PC-3 (cell line): Measurements from ENCODE around the gene LLPH. TPM values are rescaled to one million over a fixed set of nuclear protein-coding genes. Genes with fewer than 3 reads are reported as not detected.

ENCODE experiments used
- ATAC-seq: fragments of 200-7000 bp; cut with Tn5 transposase; 2 replicates; pipeline ENCODE4 v1.9.1; 2020; ENCODE audit warnings: mild to moderate bottlenecking, moderate library complexity
- BruUV-seq: library from RNA; stranded (reverse); fragments of 400-500 nt; replicated peaks from 2 replicates; lab custom pipeline; 2021; lab: Mats Ljungman, UMichigan
- CTCF ChIA-PET: fragments of 300-600 bp; sonication (Branson Sonifier 250); formaldehyde crosslinking; loops from one replicate; lab custom pipeline; 2022; ENCODE audit warnings: antibody characterized with exemption; lab: Charles Lee
- POLR2A ChIA-PET: fragments of 300-600 bp; sonication (Branson Sonifier 250); formaldehyde crosslinking; loops from one replicate; lab custom pipeline; 2022; ENCODE audit warnings: antibody characterized with exemption; ENCODE audit not compliant: unreplicated experiment; lab: Charles Lee
- DNase-seq: peaks from one replicate; pipeline ENCODE4 v3.0.0-alpha.2; 2015
- H2AFZ ChIP-seq: fragments of 300-600 bp; sonication (generic); 2 replicates; pipeline ENCODE4 v1.6.0; 2016; ENCODE audit warnings: antibody characterized with exemption, low read length
- H3F3A ChIP-seq: fragments of 300-600 bp; sonication (generic); one replicate; pipeline ENCODE4 v1.6.0; 2017; ENCODE audit warnings: antibody characterized with exemption, low read length, control low read depth, mild to moderate bottlenecking; ENCODE audit not compliant: unreplicated experiment
- H3K27ac ChIP-seq: fragments of 300-600 bp; sonication (generic); 2 replicates; pipeline ENCODE4 v1.5.1; 2016; ENCODE audit warnings: mild to moderate bottlenecking, low read length
- H3K27me3 ChIP-seq: fragments of 300-600 bp; sonication (generic); 2 replicates; pipeline ENCODE4 v1.6.1; 2016; ENCODE audit warnings: low read length, mixed read lengths
- H3K36me3 ChIP-seq: fragments of 300-600 bp; sonication (generic); 2 replicates; pipeline ENCODE4 v1.6.1; 2016; ENCODE audit warnings: low read depth, mixed run types, low read length, mixed read lengths
- H3K4me1 ChIP-seq: fragments of 300-600 bp; sonication (generic); 2 replicates; pipeline ENCODE4 v1.5.1; 2016; ENCODE audit warnings: low read length; ENCODE audit not compliant: insufficient read depth
- H3K4me2 ChIP-seq: fragments of 300-600 bp; sonication (generic); 2 replicates; pipeline ENCODE4 v1.6.0; 2016; ENCODE audit warnings: low read length
- H3K4me3 ChIP-seq: fragments of 300-600 bp; sonication (generic); 2 replicates; pipeline ENCODE4 v1.5.1; 2016; ENCODE audit warnings: mild to moderate bottlenecking, low read length, mixed read lengths
- H3K79me2 ChIP-seq: fragments of 300-600 bp; sonication (generic); 2 replicates; pipeline ENCODE4 v1.6.1; 2017; ENCODE audit warnings: low read length, mixed read lengths
- H3K9ac ChIP-seq: fragments of 300-600 bp; sonication (generic); 2 replicates; pipeline ENCODE4 v1.6.0; 2016; ENCODE audit warnings: mild to moderate bottlenecking, low read length
- H3K9me2 ChIP-seq: fragments of 300-600 bp; sonication (generic); replicated peaks from 2 replicates; pipeline ENCODE4 v1.6.1; 2016; ENCODE audit warnings: mixed run types, low read length, mixed read lengths
- H3K9me3 ChIP-seq: fragments of 300-600 bp; sonication (generic); 2 replicates; pipeline ENCODE4 v1.6.1; 2016; ENCODE audit warnings: low read length, mixed read lengths
- H4K20me1 ChIP-seq: fragments of 300-600 bp; sonication (generic); 2 replicates; pipeline ENCODE4 v1.6.1; 2016; ENCODE audit warnings: low read length, mixed read lengths
- CTCF ChIP-seq: fragments of 300-600 bp; sonication (generic); conservative IDR thresholded peaks from 2 replicates; pipeline ENCODE4 v1.5.1; 2017; ENCODE audit warnings: antibody characterized with exemption, low read depth, mild to moderate bottlenecking, low read length
- EZH2 ChIP-seq: fragments of 300-600 bp; sonication (generic); IDR thresholded peaks from one replicate; pipeline ENCODE4 v1.6.1; 2017; ENCODE audit warnings: antibody characterized with exemption, mild to moderate bottlenecking, low read length; ENCODE audit not compliant: unreplicated experiment
- EZH2phosphoT487 ChIP-seq: fragments of 300-600 bp; sonication (generic); IDR thresholded peaks from 2 replicates; pipeline ENCODE4 v1.6.1; 2018; ENCODE audit warnings: mild to moderate bottlenecking, antibody characterized with exemption, low read length, borderline replicate concordance
- intact Hi-C: fragments of 100-400 bp; cut with micrococcal nuclease; formaldehyde crosslinking; loops from 2 replicates; pipeline ENCODE4 v1.9.0; 2023
- total RNA-seq: library from RNA; depleted of rRNA; stranded (reverse); fragments of >200 nt; gene quantifications from 2 replicates; pipeline ENCODE4 v1.2.3, GENCODE V29; 2014

The LLPH gene
- total RNA-seq, 1 experiment from 2014 or later = 11.2 TPM

GRCh38 chr12:66083766-66084165 is 46.8 kb downstream of the LLPH start:
- ChIA-PET CTCF (interaction anchor here (0.7 kb wide), 1 partner anchor 87 kb away, joined by 3 read pairs; no protein-coding TSS in a partner anchor), POLR2A (no interaction called here)
- Histone ChIP-seq H3K9me3 (no peaks in the 10 kb centered on the region), H4K20me1 (no peaks in the 10 kb centered on the region), H3K9ac (no peak overlapping the region), H3K27me3 (no peaks in the 10 kb centered on the region), H3K4me2 (no peak overlapping the region), H3K9me2 (no peaks in the 10 kb centered on the region), H2AFZ (no peak overlapping the region), H3F3A (no peaks in the 10 kb centered on the region), H3K79me2 (no peaks in the 10 kb centered on the region), H3K27ac (no peak overlapping the region), H3K4me1 (peaks cover 7% of the 10 kb centered on the region), H3K4me3 (no peak overlapping the region), H3K36me3 (no peaks in the 10 kb centered on the region)
- intact Hi-C loops = no loop called here
- TF ChIP-seq CTCF (no peak), EZH2phosphoT487 (no peak), EZH2 (no peak)
- BruUV-seq = no TSS peak
- no peak for DNase-seq
- ATAC-seq = no peak

- Histone ChIP-seq H4K20me1 (no peaks in the 10 kb centered on the region), H3K79me2 (no peaks in the 10 kb centered on the region), H3K27me3 (no peaks in the 10 kb centered on the region), H3K9me3 (no peaks in the 10 kb centered on the region), H3K36me3 (no peaks in the 10 kb centered on the region), H3K4me1 (peaks cover 7% of the 10 kb centered on the region), H3K9ac (no peak overlapping the region), H3K4me2 (no peak overlapping the region), H3F3A (no peaks in the 10 kb centered on the region), H3K27ac (no peak overlapping the region), H3K9me2 (no peaks in the 10 kb centered on the region), H2AFZ (no peak overlapping the region), H3K4me3 (no peak overlapping the region)
- ATAC-seq = no peak
- no peak for TF ChIP-seq CTCF
- TF ChIP-seq EZH2 = no peak
- TF ChIP-seq EZH2phosphoT487 = no peak
- ChIA-PET POLR2A (no interaction called here), CTCF (no interaction called here)
- intact Hi-C loops = no loop called here
- BruUV-seq = no TSS peak
- DNase-seq = no peak
Observed at GRCh38 chr12:66082744-66083143, 47.8 kb downstream of the LLPH start.

- ATAC-seq (no peak), DNase-seq (no peak)
- H3K9ac ChIP-seq = no peak overlapping the region
- BruUV-seq = no TSS peak
- no peaks in the 10 kb centered on the region for H3F3A ChIP-seq
- no peaks in the 10 kb centered on the region for H3K36me3 ChIP-seq
- no peaks in the 10 kb centered on the region for H3K9me2 ChIP-seq
- H2AFZ ChIP-seq = no peak overlapping the region
- no peak overlapping the region for H3K4me3 ChIP-seq
- no peaks in the 10 kb centered on the region for H3K4me1 ChIP-seq
- no peaks in the 10 kb centered on the region for H3K9me3 ChIP-seq
- ChIA-PET CTCF (no interaction called here), POLR2A (no interaction called here)
- no peak overlapping the region for H3K4me2 ChIP-seq
- TF ChIP-seq EZH2phosphoT487 (no peak), CTCF (no peak), EZH2 (no peak)
- H3K79me2 ChIP-seq = no peaks in the 10 kb centered on the region
- H4K20me1 ChIP-seq = no peaks in the 10 kb centered on the region
- H3K27ac ChIP-seq = no peak overlapping the region
- intact Hi-C loops = no loop called here
- H3K27me3 ChIP-seq = no peaks in the 10 kb centered on the region
Observed at GRCh38 chr12:66080791-66081190, 49.8 kb downstream of the LLPH start.
